ENCODE data around the gene DUS1L. TPM values are rescaled to one million over a fixed set of nuclear protein-coding genes. Genes with fewer than 3 reads are reported as not detected.

The DUS1L gene
- total RNA-seq, 1 donor from 2014 or later, result 74.1 TPM

GRCh38 chr17:82084373-82085030 is 18.9 kb upstream of the DUS1L start:
- H3K36me3 Mint-ChIP-seq (ENCODE audit: low read depth, unreplicated experiment), result peaks cover 4% of the 10 kb centered on the region
- H3K9me3 Mint-ChIP-seq (ENCODE audit: unreplicated experiment), result no peaks in the 10 kb centered on the region
- H3K27me3 Mint-ChIP-seq (ENCODE audit: unreplicated experiment), result peaks cover 2% of the 10 kb centered on the region
- TF ChIP-seq CTCF (IDR thresholded peaks at IDR 0.05; ENCODE audit: unreplicated experiment), result no peak
- H3K27ac Mint-ChIP-seq (ENCODE audit: unreplicated experiment), result no peak overlapping the region
- no peak overlapping the region for H3K4me3 Mint-ChIP-seq (ENCODE audit: unreplicated experiment)
- H3K4me1 Mint-ChIP-seq (ENCODE audit: unreplicated experiment), result no peaks in the 10 kb centered on the region
- no peak for DNase-seq (ENCODE audit: low spot score)

- Mint-ChIP-seq H3K27ac (ENCODE audit: unreplicated experiment) (peak overlapping the region; percentile 24), H3K9me3 (ENCODE audit: unreplicated experiment) (no peaks in the 10 kb centered on the region), H3K36me3 (ENCODE audit: low read depth, unreplicated experiment) (peaks cover 4% of the 10 kb centered on the region), H3K4me1 (ENCODE audit: unreplicated experiment) (no peaks in the 10 kb centered on the region), H3K27me3 (ENCODE audit: unreplicated experiment) (peaks cover 2% of the 10 kb centered on the region), H3K4me3 (ENCODE audit: unreplicated experiment) (no peak overlapping the region)
- no peak for TF ChIP-seq CTCF (IDR thresholded peaks at IDR 0.05; ENCODE audit: unreplicated experiment)
- DNase-seq (ENCODE audit: low spot score), result no peak
Measured at GRCh38 chr17:82083533-82084359, 18.1 kb upstream of the DUS1L start.

GRCh38 chr17:82083009-82083408 is 17.4 kb upstream of the DUS1L start:
- DNase-seq (ENCODE audit: low spot score), result no peak
- Mint-ChIP-seq H3K27ac (ENCODE audit: unreplicated experiment) (no peak overlapping the region), H3K36me3 (ENCODE audit: low read depth, unreplicated experiment) (peaks cover 4% of the 10 kb centered on the region), H3K4me1 (ENCODE audit: unreplicated experiment) (no peaks in the 10 kb centered on the region), H3K9me3 (ENCODE audit: unreplicated experiment) (no peaks in the 10 kb centered on the region), H3K27me3 (ENCODE audit: unreplicated experiment) (peaks cover 2% of the 10 kb centered on the region), H3K4me3 (ENCODE audit: unreplicated experiment) (no peak overlapping the region)
- TF ChIP-seq CTCF (IDR thresholded peaks at IDR 0.05; ENCODE audit: unreplicated experiment), result no peak

GRCh38 chr17:82082456-82082855 is 16.9 kb upstream of the DUS1L start:
- Mint-ChIP-seq H3K27ac (ENCODE audit: unreplicated experiment) (no peak overlapping the region), H3K27me3 (ENCODE audit: unreplicated experiment) (peaks cover 2% of the 10 kb centered on the region), H3K4me3 (ENCODE audit: unreplicated experiment) (no peak overlapping the region), H3K9me3 (ENCODE audit: unreplicated experiment) (no peaks in the 10 kb centered on the region), H3K36me3 (ENCODE audit: low read depth, unreplicated experiment) (peaks cover 4% of the 10 kb centered on the region), H3K4me1 (ENCODE audit: unreplicated experiment) (no peaks in the 10 kb centered on the region)
- no peak for TF ChIP-seq CTCF (IDR thresholded peaks at IDR 0.05; ENCODE audit: unreplicated experiment)
- DNase-seq (ENCODE audit: low spot score), result no peak

- H3K27ac Mint-ChIP-seq (ENCODE audit: unreplicated experiment), result no peak overlapping the region
- peaks cover 4% of the 10 kb centered on the region for H3K36me3 Mint-ChIP-seq (ENCODE audit: low read depth, unreplicated experiment)
- no peaks in the 10 kb centered on the region for H3K9me3 Mint-ChIP-seq (ENCODE audit: unreplicated experiment)
- H3K27me3 Mint-ChIP-seq (ENCODE audit: unreplicated experiment), result peaks cover 2% of the 10 kb centered on the region
- DNase-seq (ENCODE audit: low spot score), result no peak
- no peak overlapping the region for H3K4me3 Mint-ChIP-seq (ENCODE audit: unreplicated experiment)
- no peak for TF ChIP-seq CTCF (IDR thresholded peaks at IDR 0.05; ENCODE audit: unreplicated experiment)
- H3K4me1 Mint-ChIP-seq (ENCODE audit: unreplicated experiment), result no peaks in the 10 kb centered on the region
Measured at GRCh38 chr17:82081966-82082365, 16.4 kb upstream of the DUS1L start.

Data from endothelial cell (in vitro differentiated cells).